ENCODE results near the gene METTL17. TPM values are rescaled to one million over a fixed set of nuclear protein-coding genes. Genes with fewer than 3 reads are reported as not detected.

METTL17 gene
- total RNA-seq, 2 experiments from 2014 or later = 88.4 to 92.0 TPM

DNA sequence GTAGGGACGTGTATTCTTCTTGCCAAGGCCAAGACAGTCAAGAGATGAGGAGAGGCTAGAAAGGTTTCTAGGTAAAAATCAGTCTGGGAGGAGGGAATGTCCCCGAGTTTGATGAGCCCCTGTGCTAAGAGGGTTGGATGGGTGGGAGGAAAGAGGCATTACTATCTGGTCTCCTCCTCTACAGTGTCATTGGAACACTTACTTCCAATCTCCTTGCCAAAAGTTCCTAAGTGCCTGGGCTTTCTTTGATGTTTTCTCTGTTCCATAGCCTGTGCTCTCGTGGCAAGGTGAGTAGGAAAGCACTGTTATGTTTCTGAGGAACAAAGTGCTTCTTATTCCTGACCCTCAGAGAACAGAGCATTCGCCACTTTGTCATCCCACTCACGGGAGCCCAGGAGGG is 44.9 kb downstream of the METTL17 start, which contains the start of gene RNASE13:
Gene RNASE13 (minus strand): TSS at position 101 of the 400 bp plus-strand sequence. CDS start 519 bp downstream, outside the sequence.
- no peak within 1 kb of the TSS for H3K27ac Mint-ChIP-seq
- no peaks in the 10 kb centered on the region for H3K36me3 Mint-ChIP-seq (ENCODE audit: low read depth)
- ChIA-PET CTCF (interaction anchor here (1.4 to 7.1 kb wide), 2 partner anchors 13 to 20 kb away, joined by 3 to 76 read pairs; no protein-coding TSS in a partner anchor), POLR2A (interaction anchor here (1.1 kb wide), 1 partner anchor 69 kb away, joined by 3 read pairs; no protein-coding TSS in a partner anchor)
- intact Hi-C loops (cut with micrococcal nuclease) = no loop called here
- ATAC-seq (no peak), DNase-seq (no peak)
- H3K4me1 Mint-ChIP-seq (ENCODE audit: low read depth) = no peaks in the 10 kb centered on the region
- H3K9me3 Mint-ChIP-seq = no peaks in the 10 kb centered on the region
- no peaks in the 10 kb centered on the region for H3K27me3 Mint-ChIP-seq
- H3K4me3 Mint-ChIP-seq = no peak within 1 kb of the TSS
- TF ChIP-seq, protein P1, sequence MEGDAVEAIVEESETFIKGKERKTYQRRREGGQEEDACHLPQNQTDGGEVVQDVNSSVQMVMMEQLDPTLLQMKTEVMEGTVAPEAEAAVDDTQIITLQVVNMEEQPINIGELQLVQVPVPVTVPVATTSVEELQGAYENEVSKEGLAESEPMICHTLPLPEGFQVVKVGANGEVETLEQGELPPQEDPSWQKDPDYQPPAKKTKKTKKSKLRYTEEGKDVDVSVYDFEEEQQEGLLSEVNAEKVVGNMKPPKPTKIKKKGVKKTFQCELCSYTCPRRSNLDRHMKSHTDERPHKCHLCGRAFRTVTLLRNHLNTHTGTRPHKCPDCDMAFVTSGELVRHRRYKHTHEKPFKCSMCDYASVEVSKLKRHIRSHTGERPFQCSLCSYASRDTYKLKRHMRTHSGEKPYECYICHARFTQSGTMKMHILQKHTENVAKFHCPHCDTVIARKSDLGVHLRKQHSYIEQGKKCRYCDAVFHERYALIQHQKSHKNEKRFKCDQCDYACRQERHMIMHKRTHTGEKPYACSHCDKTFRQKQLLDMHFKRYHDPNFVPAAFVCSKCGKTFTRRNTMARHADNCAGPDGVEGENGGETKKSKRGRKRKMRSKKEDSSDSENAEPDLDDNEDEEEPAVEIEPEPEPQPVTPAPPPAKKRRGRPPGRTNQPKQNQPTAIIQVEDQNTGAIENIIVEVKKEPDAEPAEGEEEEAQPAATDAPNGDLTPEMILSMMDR (IDR thresholded peaks at IDR 0.05) = no peak

DNA sequence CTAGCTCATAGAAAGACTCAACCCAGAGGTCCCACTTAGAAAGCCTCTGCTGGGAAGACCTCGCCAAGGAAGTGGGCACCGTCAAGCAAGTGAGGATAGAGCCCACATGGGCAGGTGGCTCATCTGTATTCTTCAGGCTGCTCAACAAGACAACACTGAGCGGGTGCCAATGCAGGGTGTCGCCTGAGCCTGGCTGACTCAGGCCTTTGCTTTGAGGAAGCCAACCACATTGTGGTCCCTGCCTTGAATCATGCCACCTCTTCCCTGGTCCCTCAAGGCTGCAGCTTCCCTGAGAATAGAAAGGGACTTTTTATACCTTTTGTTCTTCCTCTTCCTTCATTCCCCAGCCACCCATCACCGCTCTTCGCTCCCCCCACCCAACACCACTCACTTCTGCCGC is 47.0 kb downstream of the METTL17 start:
- TF ChIP-seq, protein P1 (IDR thresholded peaks at IDR 0.05) = no peak
- intact Hi-C loops (cut with micrococcal nuclease) = no loop called here
- H3K27ac Mint-ChIP-seq = no peak overlapping the region
- no peak for ATAC-seq
- DNase-seq = no peak
- H3K4me3 Mint-ChIP-seq = no peak overlapping the region
- no peaks in the 10 kb centered on the region for H3K4me1 Mint-ChIP-seq (ENCODE audit: low read depth)
- H3K9me3 Mint-ChIP-seq = no peaks in the 10 kb centered on the region
- H3K27me3 Mint-ChIP-seq = no peaks in the 10 kb centered on the region
- no peaks in the 10 kb centered on the region for H3K36me3 Mint-ChIP-seq (ENCODE audit: low read depth)
- ChIA-PET CTCF (interaction anchor here (1.5 to 7.1 kb wide), 3 partner anchors 18 to 55 kb away, joined by 4 to 76 read pairs (median 5); no protein-coding TSS in a partner anchor), POLR2A (no interaction called here)

GRCh38 chr14:21037156-21037555 is 47.4 kb downstream of the METTL17 start:
- no peak overlapping the region for H3K4me3 Mint-ChIP-seq
- H3K27ac Mint-ChIP-seq = no peak overlapping the region
- no peaks in the 10 kb centered on the region for H3K9me3 Mint-ChIP-seq
- TF ChIP-seq, protein P1 (IDR thresholded peaks at IDR 0.05) = no peak
- ATAC-seq = no peak
- H3K27me3 Mint-ChIP-seq = no peaks in the 10 kb centered on the region
- POLR2A ChIA-PET = no interaction called here
- CTCF ChIA-PET = interaction anchor here (0.8 to 7.1 kb wide), 3 partner anchors 20 to 55 kb away, joined by 3 to 76 read pairs (median 5); no protein-coding TSS in a partner anchor
- no peak for DNase-seq
- no peaks in the 10 kb centered on the region for H3K4me1 Mint-ChIP-seq (ENCODE audit: low read depth)
- no peaks in the 10 kb centered on the region for H3K36me3 Mint-ChIP-seq (ENCODE audit: low read depth)
- intact Hi-C loops (cut with micrococcal nuclease) = no loop called here

DNA sequence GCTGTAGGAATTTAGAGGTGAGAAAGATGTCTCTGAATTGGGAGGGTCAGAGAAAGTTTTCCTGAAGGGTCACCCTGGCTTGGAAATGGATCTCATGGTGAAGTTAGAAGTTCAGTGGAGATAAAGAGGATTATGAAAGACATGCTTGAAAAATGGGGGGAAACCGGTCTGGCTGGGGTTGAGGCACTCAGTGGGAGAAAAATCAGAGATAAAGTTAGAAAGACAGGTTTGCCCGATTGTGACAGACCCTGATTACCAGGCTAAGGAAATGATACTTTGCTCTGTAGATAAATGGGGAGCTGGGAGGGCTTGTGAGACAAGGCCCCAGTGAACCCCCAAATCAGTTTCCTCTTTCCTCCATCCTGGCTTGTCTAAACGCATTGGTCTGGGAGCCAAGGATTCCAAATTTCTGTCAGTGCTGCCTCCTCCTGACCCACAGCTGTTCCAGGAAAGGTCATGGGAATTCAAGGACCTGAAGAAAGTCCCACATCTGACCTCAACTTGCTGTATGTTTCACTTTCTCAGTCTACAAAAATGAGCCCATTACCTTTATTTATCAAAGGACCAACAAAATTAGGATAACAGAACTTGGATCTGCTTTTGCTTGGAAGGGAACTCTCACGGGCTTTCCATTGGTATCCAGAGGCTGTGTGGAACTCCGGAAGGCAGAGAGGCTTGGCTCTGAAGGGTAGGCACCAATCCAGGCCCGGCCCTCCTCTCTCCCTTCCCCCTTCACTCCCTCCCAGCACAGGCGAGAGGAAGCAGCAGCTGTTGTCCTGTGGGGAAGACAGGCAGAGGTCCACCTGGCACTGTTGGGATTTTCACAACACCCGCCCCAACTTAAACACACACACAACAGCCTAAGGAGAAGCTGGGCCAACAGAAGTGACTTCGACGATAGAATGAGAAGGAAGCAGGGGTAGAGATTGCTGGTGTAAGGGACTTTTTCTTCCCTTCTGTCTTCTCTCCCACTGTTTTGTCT is 49.0 kb downstream of the METTL17 start:
- ChIA-PET POLR2A (interaction anchor here (1.1 kb wide), 1 partner anchor 10 kb away, joined by 4 read pairs; no protein-coding TSS in a partner anchor), CTCF (interaction anchor here (0.9 to 7.0 kb wide), 7 partner anchors 8 to 85 kb away, joined by 3 to 218 read pairs (median 12); partner anchors contain the start of gene TPPP2)
- H3K4me3 Mint-ChIP-seq = no peak overlapping the region
- no peak overlapping the region for H3K27ac Mint-ChIP-seq
- H3K4me1 Mint-ChIP-seq (ENCODE audit: low read depth) = no peaks in the 10 kb centered on the region
- DNase-seq = no peak
- no peaks in the 10 kb centered on the region for H3K9me3 Mint-ChIP-seq
- peaks cover 3% of the 10 kb centered on the region for H3K27me3 Mint-ChIP-seq
- no peaks in the 10 kb centered on the region for H3K36me3 Mint-ChIP-seq (ENCODE audit: low read depth)
- TF ChIP-seq, protein P1 (IDR thresholded peaks at IDR 0.05) = no peak
- intact Hi-C loops (cut with micrococcal nuclease) = no loop called here
- no peak for ATAC-seq
